ENCODE data around the gene AK2.
"Not testable (repeated sequence)": the region's sequence is repeated elsewhere in the genome, so short reads cannot be mapped to it uniquely, and the experiment has no call there.

- TF ChIP-seq EGR1 (IDR thresholded peaks at IDR 0.05; ENCODE audit: borderline replicate concordance in 1 of 2, low read depth in 2 of 2, low read length in 2 of 2); CHD2 (IDR thresholded peaks at IDR 0.05; ENCODE audit: borderline replicate concordance, low read depth, low read length); RELA (IDR thresholded peaks at IDR 0.05; ENCODE audit: borderline replicate concordance, partially characterized antibody); RAD21 (IDR thresholded peaks at IDR 0.05; ENCODE audit: insufficient read depth, low read depth, low read length); EZH2 (IDR thresholded peaks at IDR 0.05; ENCODE audit: borderline replicate concordance, control insufficient read depth, low read depth, low read length); SP1 (IDR thresholded peaks at IDR 0.05; ENCODE audit: low read depth, low read length); BRCA1 (IDR thresholded peaks at IDR 0.05; ENCODE audit: low read depth, low read length): not testable (repeated sequence)
- TF ChIP-seq, protein P1, sequence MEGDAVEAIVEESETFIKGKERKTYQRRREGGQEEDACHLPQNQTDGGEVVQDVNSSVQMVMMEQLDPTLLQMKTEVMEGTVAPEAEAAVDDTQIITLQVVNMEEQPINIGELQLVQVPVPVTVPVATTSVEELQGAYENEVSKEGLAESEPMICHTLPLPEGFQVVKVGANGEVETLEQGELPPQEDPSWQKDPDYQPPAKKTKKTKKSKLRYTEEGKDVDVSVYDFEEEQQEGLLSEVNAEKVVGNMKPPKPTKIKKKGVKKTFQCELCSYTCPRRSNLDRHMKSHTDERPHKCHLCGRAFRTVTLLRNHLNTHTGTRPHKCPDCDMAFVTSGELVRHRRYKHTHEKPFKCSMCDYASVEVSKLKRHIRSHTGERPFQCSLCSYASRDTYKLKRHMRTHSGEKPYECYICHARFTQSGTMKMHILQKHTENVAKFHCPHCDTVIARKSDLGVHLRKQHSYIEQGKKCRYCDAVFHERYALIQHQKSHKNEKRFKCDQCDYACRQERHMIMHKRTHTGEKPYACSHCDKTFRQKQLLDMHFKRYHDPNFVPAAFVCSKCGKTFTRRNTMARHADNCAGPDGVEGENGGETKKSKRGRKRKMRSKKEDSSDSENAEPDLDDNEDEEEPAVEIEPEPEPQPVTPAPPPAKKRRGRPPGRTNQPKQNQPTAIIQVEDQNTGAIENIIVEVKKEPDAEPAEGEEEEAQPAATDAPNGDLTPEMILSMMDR (IDR thresholded peaks at IDR 0.05 in 2 of 3, conservative IDR thresholded peaks at IDR 0.05 in 1 of 3; ENCODE audit: control insufficient read depth in 2 of 3, extremely low read depth in 1 of 3, insufficient read depth in 1 of 3, low read depth in 3 of 3, low read length in 3 of 3) = not testable (repeated sequence)
- TF ChIP-seq, protein P2, sequence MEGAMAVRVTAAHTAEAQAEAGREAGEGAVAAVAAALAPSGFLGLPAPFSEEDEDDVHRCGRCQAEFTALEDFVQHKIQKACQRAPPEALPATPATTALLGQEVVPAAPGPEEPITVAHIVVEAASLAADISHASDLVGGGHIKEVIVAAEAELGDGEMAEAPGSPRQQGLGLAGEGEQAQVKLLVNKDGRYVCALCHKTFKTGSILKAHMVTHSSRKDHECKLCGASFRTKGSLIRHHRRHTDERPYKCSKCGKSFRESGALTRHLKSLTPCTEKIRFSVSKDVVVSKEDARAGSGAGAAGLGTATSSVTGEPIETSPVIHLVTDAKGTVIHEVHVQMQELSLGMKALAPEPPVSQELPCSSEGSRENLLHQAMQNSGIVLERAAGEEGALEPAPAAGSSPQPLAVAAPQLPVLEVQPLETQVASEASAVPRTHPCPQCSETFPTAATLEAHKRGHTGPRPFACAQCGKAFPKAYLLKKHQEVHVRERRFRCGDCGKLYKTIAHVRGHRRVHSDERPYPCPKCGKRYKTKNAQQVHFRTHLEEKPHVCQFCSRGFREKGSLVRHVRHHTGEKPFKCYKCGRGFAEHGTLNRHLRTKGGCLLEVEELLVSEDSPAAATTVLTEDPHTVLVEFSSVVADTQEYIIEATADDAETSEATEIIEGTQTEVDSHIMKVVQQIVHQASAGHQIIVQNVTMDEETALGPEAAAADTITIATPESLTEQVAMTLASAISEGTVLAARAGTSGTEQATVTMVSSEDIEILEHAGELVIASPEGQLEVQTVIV (IDR thresholded peaks at IDR 0.05; ENCODE audit: borderline replicate concordance, partially characterized antibody) = not testable (repeated sequence)
These were observed 43.4 kb downstream of the AK2 start for GRCh38 chr1:32993324-32993636.
